SU-DHL-6 (cell line): ENCODE measurements around the gene SERAC1.

ENCODE experiments used
- H2AFZ ChIP-seq: fragments of 200-600 bp; sonication (generic); 2 replicates; pipeline ENCODE4 v1.6.1; 2014; ENCODE audit warnings: low read depth, mild to moderate bottlenecking, moderate library complexity, mixed read lengths, antibody characterized with exemption, low read length; ENCODE audit not compliant: severe bottlenecking
- H3F3A ChIP-seq: fragments of 200-600 bp; shearing (Covaris generic); 2 replicates; pipeline ENCODE4 v1.6.0; 2016; ENCODE audit warnings: antibody characterized with exemption, mild to moderate bottlenecking; ENCODE audit not compliant: insufficient read depth
- H3K27ac ChIP-seq: fragments of 200-600 bp; sonication (generic); 2 replicates; pipeline ENCODE4 v1.5.1; 2016; ENCODE audit warnings: low read depth, mild to moderate bottlenecking, low read length, moderate library complexity, mixed read lengths
- H3K27me3 ChIP-seq: fragments of 200-600 bp; sonication (generic), shearing (Covaris generic); 2 replicates; pipeline ENCODE4 v1.6.0; 2014; ENCODE audit warnings: mild to moderate bottlenecking, low read length
- H3K36me3 ChIP-seq: fragments of 200-600 bp; sonication (generic); 2 replicates; pipeline ENCODE4 v1.6.1; 2014; ENCODE audit warnings: mild to moderate bottlenecking, low read length, mixed read lengths
- H3K4me2 ChIP-seq: fragments of 300-600, 200-600 bp; shearing (Covaris generic), sonication (generic); 2 replicates; pipeline ENCODE4 v1.6.0; 2014; ENCODE audit warnings: low read length, low read depth, mild to moderate bottlenecking; ENCODE audit not compliant: poor library complexity, severe bottlenecking
- H3K4me3 ChIP-seq: fragments of 200-600 bp; sonication (generic); 2 replicates; pipeline ENCODE4 v1.5.1; 2014; ENCODE audit warnings: antibody characterized with exemption, low read length, mild to moderate bottlenecking, mixed read lengths; ENCODE audit not compliant: insufficient read depth, poor library complexity, severe bottlenecking
- H3K79me2 ChIP-seq: fragments of 200-600 bp; sonication (generic); 2 replicates; pipeline ENCODE4 v1.6.1; 2014; ENCODE audit warnings: mild to moderate bottlenecking, low read length, moderate library complexity; ENCODE audit not compliant: insufficient read depth
- H3K9ac ChIP-seq: fragments of 200-600 bp; sonication (generic); 2 replicates; pipeline ENCODE4 v1.7.0; 2014; ENCODE audit warnings: mild to moderate bottlenecking, low read length
- H3K9me2 ChIP-seq: fragments of 200-600 bp; sonication (generic); replicated peaks from 2 replicates; pipeline ENCODE4 v1.6.1; 2014; ENCODE audit warnings: low read length; ENCODE audit not compliant: insufficient read depth
- H3K9me3 ChIP-seq: fragments of 200-600 bp; sonication (generic); 2 replicates; pipeline ENCODE4 v1.6.1; 2014; ENCODE audit warnings: low read length, mixed read lengths; ENCODE audit not compliant: insufficient read depth
- H4K20me1 ChIP-seq: fragments of 200-600 bp; sonication (generic); 2 replicates; pipeline ENCODE4 v1.6.1; 2014; ENCODE audit warnings: low read depth, mild to moderate bottlenecking, antibody characterized with exemption, low read length, moderate library complexity, mixed read lengths
- CTCF ChIP-seq: fragments of 200-600 bp; sonication (generic); IDR thresholded peaks from one replicate; pipeline ENCODE4 v1.5.1; 2017; ENCODE audit warnings: antibody characterized with exemption, mild to moderate bottlenecking, low read length, moderate library complexity; ENCODE audit not compliant: insufficient read depth, poor library complexity, severe bottlenecking
- EZH2phosphoT487 ChIP-seq: fragments of 200-600 bp; sonication (generic), shearing (Covaris generic); conservative IDR thresholded peaks from 2 replicates; pipeline ENCODE4 v1.6.1; 2018; ENCODE audit warnings: mild to moderate bottlenecking, antibody characterized with exemption, low read length, moderate library complexity, mixed read lengths

SERAC1 gene

DNA sequence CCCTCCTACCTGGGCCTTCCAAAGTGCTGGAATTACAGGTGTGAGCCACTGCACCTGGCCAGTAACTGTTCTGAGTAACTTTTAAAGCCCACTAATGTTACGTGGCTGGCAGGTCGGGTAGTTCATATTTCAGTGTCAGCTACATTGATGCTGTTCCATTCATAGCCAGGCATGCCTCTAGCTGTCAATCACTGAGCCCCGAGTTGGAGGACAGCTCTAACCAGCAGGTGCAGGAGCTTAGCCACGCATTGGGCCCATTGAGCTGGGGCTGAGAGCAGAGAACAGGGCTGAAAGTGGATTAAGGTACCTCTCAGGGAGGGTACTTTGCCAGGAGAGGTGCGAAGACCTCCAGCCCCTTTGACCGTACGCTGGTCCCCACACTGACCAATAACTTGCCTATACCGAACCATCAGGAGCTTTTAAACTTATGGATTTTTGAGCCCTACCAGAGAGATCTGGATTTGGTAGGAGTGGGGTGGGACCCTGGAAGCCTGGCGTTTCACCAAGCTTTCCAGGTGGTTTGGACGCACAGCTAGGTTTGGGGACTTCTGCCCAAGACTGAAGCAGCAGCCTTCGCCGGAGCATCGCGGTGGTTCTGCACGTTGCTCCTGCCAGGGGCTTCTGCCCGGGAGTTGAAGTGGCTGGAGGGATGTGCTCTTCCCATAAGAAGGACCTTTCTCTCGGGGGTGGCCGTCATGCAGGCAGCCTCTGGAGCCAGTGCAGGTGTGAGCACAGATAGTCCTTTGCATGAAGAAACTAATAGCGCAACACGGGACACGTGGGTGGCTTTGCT, 82.6 kb downstream of the SERAC1 start:
- Histone ChIP-seq H3F3A (no peaks in the 10 kb centered on the region), H4K20me1 (no peaks in the 10 kb centered on the region), H3K27ac (no peak overlapping the region), H3K9me3 (no peaks in the 10 kb centered on the region), H3K36me3 (no peaks in the 10 kb centered on the region), H3K9ac (no peak overlapping the region), H3K4me3 (no peak overlapping the region), H2AFZ (no peak overlapping the region), H3K27me3 (no peaks in the 10 kb centered on the region), H3K79me2 (no peaks in the 10 kb centered on the region), H3K4me2 (no peak overlapping the region), H3K9me2 (no peaks in the 10 kb centered on the region)
- no peak for TF ChIP-seq CTCF

DNA sequence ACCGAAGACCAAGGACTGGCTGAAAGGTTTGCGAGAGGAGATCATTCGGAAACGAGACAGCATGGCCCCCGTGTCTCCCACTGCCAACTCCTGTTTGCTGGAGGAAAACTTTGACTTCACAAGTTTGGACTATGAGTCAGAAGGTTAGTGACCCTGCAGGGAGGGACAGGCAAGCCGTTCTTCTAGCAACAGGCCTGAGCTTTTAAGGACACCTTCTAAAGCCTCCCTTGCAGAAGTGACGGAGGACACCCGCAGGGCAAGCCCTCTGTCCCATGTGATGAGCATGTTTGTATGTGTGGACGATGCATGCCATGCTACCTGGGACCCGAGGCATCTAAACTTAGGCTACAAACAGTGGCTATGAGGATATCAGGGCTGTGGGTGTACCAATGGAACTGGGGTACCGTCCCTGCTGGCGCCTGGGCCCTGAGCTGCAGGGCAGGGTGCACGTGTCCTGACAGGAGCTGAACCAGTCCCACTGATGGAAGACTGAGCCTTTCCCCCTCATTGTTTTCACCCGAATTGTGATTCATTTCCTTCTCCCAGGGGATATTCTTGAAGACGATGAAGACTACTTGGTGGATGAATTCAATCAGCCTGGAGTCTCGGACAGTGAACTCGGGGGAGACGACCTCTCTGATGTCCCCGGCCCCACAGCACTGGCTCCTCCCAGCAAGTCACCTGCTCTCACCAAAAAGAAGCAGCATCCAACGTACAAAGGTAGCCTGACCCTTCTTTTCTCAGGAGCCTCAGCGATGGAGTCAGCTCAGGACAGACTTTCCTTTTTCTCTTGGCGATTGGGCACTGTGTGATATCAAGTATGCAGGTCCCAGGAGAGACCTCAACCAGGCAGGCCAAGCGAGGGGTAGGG, 84.4 kb downstream of the SERAC1 start:
- H3K4me2 ChIP-seq = no peak overlapping the region

GRCh38 chr6:158081657-158081935, 86.5 kb downstream of the SERAC1 start:
- no peak overlapping the region for H2AFZ ChIP-seq
- no peaks in the 10 kb centered on the region for H3F3A ChIP-seq
- H3K9me3 ChIP-seq = no peaks in the 10 kb centered on the region
- no peaks in the 10 kb centered on the region for H3K79me2 ChIP-seq
- TF ChIP-seq CTCF (no peak), EZH2phosphoT487 (no peak)
- no peak overlapping the region for H3K9ac ChIP-seq
- H3K4me2 ChIP-seq = no peak overlapping the region
- H4K20me1 ChIP-seq = no peaks in the 10 kb centered on the region
- no peaks in the 10 kb centered on the region for H3K9me2 ChIP-seq
- H3K36me3 ChIP-seq = no peaks in the 10 kb centered on the region
- no peaks in the 10 kb centered on the region for H3K27me3 ChIP-seq
- no peak overlapping the region for H3K27ac ChIP-seq
- no peak overlapping the region for H3K4me3 ChIP-seq

More for the DNA sequence above, 84.4 kb downstream of the SERAC1 start:
- no peaks in the 10 kb centered on the region for H3F3A ChIP-seq
- H2AFZ ChIP-seq = no peak overlapping the region
- H3K79me2 ChIP-seq = no peaks in the 10 kb centered on the region
- H3K27me3 ChIP-seq = no peaks in the 10 kb centered on the region
- TF ChIP-seq EZH2phosphoT487 = no peak
- no peak for TF ChIP-seq CTCF
- no peak overlapping the region for H3K27ac ChIP-seq
- no peak overlapping the region for H3K9ac ChIP-seq
- H3K36me3 ChIP-seq = no peaks in the 10 kb centered on the region
- no peak overlapping the region for H3K4me3 ChIP-seq
- H3K9me3 ChIP-seq = no peaks in the 10 kb centered on the region
- no peaks in the 10 kb centered on the region for H4K20me1 ChIP-seq
- H3K9me2 ChIP-seq = no peaks in the 10 kb centered on the region
